Panc1 (cell line): ENCODE measurements around the gene SPDYE2B.
"Not testable (repeated sequence)": the region's sequence is repeated elsewhere in the genome, so short reads cannot be mapped to it uniquely, and the experiment has no call there.

Experiments
- CTCF ChIP-seq: fragments of 450-650 bp; IDR thresholded peaks from 2 replicates; pipeline ENCODE4 v1.5.1; 2017; ENCODE audit warnings: mild to moderate bottlenecking
- POLR2AphosphoS5 ChIP-seq: IDR thresholded peaks from 2 replicates; pipeline ENCODE4 v1.6.1; 2012; ENCODE audit warnings: mild to moderate bottlenecking, low read depth, low read length, moderate library complexity
- TCF7L2 ChIP-seq: IDR thresholded peaks from 2 replicates; pipeline ENCODE4 v1.6.1; 2011; ENCODE audit warnings: mild to moderate bottlenecking, low read depth, low read length, inconsistent platforms

GRCh38 chr7:102698962-102699750, 49.0 kb downstream of the SPDYE2B start:
- TF ChIP-seq POLR2AphosphoS5, CTCF, TCF7L2: not testable (repeated sequence)
